HEK293T (cell line): Measurements from ENCODE around the gene ZNF862.

Source experiments
- CTCF ChIA-PET: fragments of 350-600 bp; formaldehyde crosslinking; extraction: SDS; loops from one replicate; lab custom pipeline; 2021; ENCODE audit warnings: antibody characterized with exemption, inconsistent platforms; lab: Yijun Ruan, JAX
- POLR2A ChIA-PET: fragments of 350-600 bp; formaldehyde crosslinking; extraction: SDS; loops from one replicate; lab custom pipeline; 2020; ENCODE audit warnings: antibody characterized with exemption, inconsistent platforms; lab: Yijun Ruan, JAX
- DNase-seq: peaks from one replicate; pipeline ENCODE4 v3.0.0; 2012; ENCODE audit warnings: mixed read lengths; ENCODE audit errors: extremely low spot score
- ARNT ChIP-seq: fragments of 450-650 bp; IDR thresholded peaks from 2 replicates; pipeline ENCODE4 v1.6.1; 2017; ENCODE audit warnings: mild to moderate bottlenecking
- BHLHE40 ChIP-seq: fragments of 450-650 bp; IDR thresholded peaks from 2 replicates; pipeline ENCODE4 v1.6.1; 2016; ENCODE audit warnings: mild to moderate bottlenecking, moderate library complexity, borderline replicate concordance
- CTBP1 ChIP-seq: fragments of 450-650 bp; IDR thresholded peaks from 2 replicates; pipeline ENCODE4 v1.6.1; 2016; ENCODE audit warnings: borderline replicate concordance
- ELF4 ChIP-seq: fragments of 450-650 bp; IDR thresholded peaks from 2 replicates; pipeline ENCODE4 v1.6.1; 2017; ENCODE audit warnings: antibody characterized with exemption
- FOXA1 ChIP-seq: fragments of 450-650 bp; IDR thresholded peaks from 2 replicates; pipeline ENCODE4 v1.6.1; 2016; ENCODE audit warnings: mild to moderate bottlenecking
- FOXK2 ChIP-seq: fragments of 450-650 bp; IDR thresholded peaks from 2 replicates; pipeline ENCODE4 v1.6.1; 2016; ENCODE audit warnings: mild to moderate bottlenecking
- FOXM1 ChIP-seq: fragments of 450-650 bp; IDR thresholded peaks from 2 replicates; pipeline ENCODE4 v1.6.1; 2017; ENCODE audit warnings: mild to moderate bottlenecking, borderline replicate concordance
- HDGF ChIP-seq: fragments of 450-650 bp; IDR thresholded peaks from 2 replicates; pipeline ENCODE4 v1.6.1; 2017; ENCODE audit warnings: antibody characterized with exemption, borderline replicate concordance
- L3MBTL2 ChIP-seq: fragments of 450-650 bp; conservative IDR thresholded peaks from 2 replicates; pipeline ENCODE4 v1.6.1; 2016; ENCODE audit warnings: mild to moderate bottlenecking
- LEF1 ChIP-seq: fragments of 450-650 bp; IDR thresholded peaks from 2 replicates; pipeline ENCODE4 v1.6.1; 2017; ENCODE audit warnings: mild to moderate bottlenecking, borderline replicate concordance
- NFRKB ChIP-seq: fragments of 450-650 bp; IDR thresholded peaks from 2 replicates; pipeline ENCODE4 v1.6.1; 2016; ENCODE audit warnings: mild to moderate bottlenecking, moderate library complexity
- PKNOX1 ChIP-seq: fragments of 450-650 bp; IDR thresholded peaks from 2 replicates; pipeline ENCODE4 v1.6.1; 2016
- SP1 ChIP-seq: fragments of 450-650 bp; IDR thresholded peaks from 2 replicates; pipeline ENCODE4 v1.6.1; 2017
- SUZ12 ChIP-seq: fragments of 450-650 bp; IDR thresholded peaks from 2 replicates; pipeline ENCODE4 v1.6.1; 2016; ENCODE audit warnings: mild to moderate bottlenecking
- TARDBP ChIP-seq: fragments of 450-650 bp; IDR thresholded peaks from 2 replicates; pipeline ENCODE4 v1.6.1; 2016
- ZNF384 ChIP-seq: fragments of 450-650 bp; IDR thresholded peaks from 2 replicates; pipeline ENCODE4 v1.6.1; 2016

ZNF862 gene

GRCh38 chr7:149792220-149792595, 46.0 kb upstream of the ZNF862 start:
- TF ChIP-seq HDGF = no peak
- no peak for DNase-seq
- ChIA-PET POLR2A (no interaction called here), CTCF (no interaction called here)

- ChIA-PET CTCF (no interaction called here), POLR2A (no interaction called here)
Observed at GRCh38 chr7:149793261-149793660, 44.9 kb upstream of the ZNF862 start.

GRCh38 chr7:149794661-149795060, 43.5 kb upstream of the ZNF862 start:
- CTCF ChIA-PET = interaction anchor here (1.0 kb wide), 1 partner anchor 12 kb away, joined by 4 read pairs; no protein-coding TSS in a partner anchor
- no peak for DNase-seq
- POLR2A ChIA-PET = interaction anchor here (1.2 kb wide), 1 partner anchor 12 kb away, joined by 4 read pairs; no protein-coding TSS in a partner anchor
- TF ChIP-seq PKNOX1 = no peak
- no peak for TF ChIP-seq ARNT
- TF ChIP-seq ELF4 = no peak
- TF ChIP-seq NFRKB = no peak
- no peak for TF ChIP-seq L3MBTL2
- TF ChIP-seq HDGF = no peak
- TF ChIP-seq SUZ12 = no peak
- TF ChIP-seq ZNF384 = no peak
- no peak for TF ChIP-seq FOXA1
- no peak for TF ChIP-seq FOXK2
- no peak for TF ChIP-seq CTBP1
- TF ChIP-seq SP1 = no peak
- no peak for TF ChIP-seq LEF1
- no peak for TF ChIP-seq FOXM1

More at GRCh38 chr7:149793261-149793660, 44.9 kb upstream of the ZNF862 start:
- DNase-seq = no peak
- TF ChIP-seq CTBP1 (no peak), ZNF384 (no peak), NFRKB (no peak), ELF4 (no peak), HDGF (no peak), TARDBP (no peak), FOXM1 (no peak), L3MBTL2 (no peak), ARNT (no peak), FOXA1 (no peak), BHLHE40 (no peak), FOXK2 (no peak), SP1 (no peak), LEF1 (no peak), PKNOX1 (no peak), SUZ12 (no peak)

GRCh38 chr7:149795126-149795525, 43.0 kb upstream of the ZNF862 start:
- no peak for TF ChIP-seq TARDBP
- TF ChIP-seq BHLHE40 = no peak
- TF ChIP-seq NFRKB = no peak
- no peak for TF ChIP-seq SUZ12
- no peak for TF ChIP-seq PKNOX1
- no peak for TF ChIP-seq SP1
- TF ChIP-seq ARNT = no peak
- TF ChIP-seq LEF1 = no peak
- TF ChIP-seq L3MBTL2 = no peak
- no peak for TF ChIP-seq CTBP1
- no peak for TF ChIP-seq FOXK2
- TF ChIP-seq FOXA1 = no peak
- no peak for TF ChIP-seq FOXM1
- TF ChIP-seq ZNF384 = no peak
- TF ChIP-seq HDGF = no peak
- no peak for TF ChIP-seq ELF4
- POLR2A ChIA-PET = interaction anchor here (1.2 kb wide), 1 partner anchor 13 kb away, joined by 4 read pairs; no protein-coding TSS in a partner anchor
- DNase-seq = no peak
- CTCF ChIA-PET = no interaction called here

GRCh38 chr7:149796287-149796860, 41.8 kb upstream of the ZNF862 start:
- TF ChIP-seq CTBP1 (no peak), ARNT (no peak), HDGF (no peak), SP1 (no peak), PKNOX1 (no peak)
- no peak for DNase-seq
- POLR2A ChIA-PET = no interaction called here
- CTCF ChIA-PET = interaction anchor here (2.1 kb wide), 1 partner anchor 134 kb away, joined by 7 read pairs; no protein-coding TSS in a partner anchor

GRCh38 chr7:149797771-149798170, 40.4 kb upstream of the ZNF862 start:
- CTCF ChIA-PET = interaction anchor here (1.0 to 2.1 kb wide), 2 partner anchors 9 to 135 kb away, joined by 3 to 7 read pairs; no protein-coding TSS in a partner anchor
- DNase-seq = no peak

More at GRCh38 chr7:149797771-149798170, 40.4 kb upstream of the ZNF862 start:
- TF ChIP-seq L3MBTL2 = no peak
- POLR2A ChIA-PET = interaction anchor here (0.9 kb wide), 1 partner anchor 40 kb away, joined by 3 read pairs; the partner anchor contains the start of gene ZNF862
